GM12874 (cell line): ENCODE measurements around the gene RREB1.

ENCODE experiments used
- CTCF ChIP-seq: IDR thresholded peaks from 2 replicates; pipeline ENCODE4 v1.5.1; 2011; ENCODE audit warnings: low read depth, mild to moderate bottlenecking, control low read depth, low read length, moderate library complexity; ENCODE audit not compliant: insufficient read depth

The RREB1 gene

GRCh38 chr6:7196019-7196402 lies 88.2 kb downstream of the RREB1 start:
- TF ChIP-seq CTCF: no peak

- TF ChIP-seq CTCF: no peak
These were observed 89.0 kb downstream of the RREB1 start for GRCh38 chr6:7196685-7197283.

- no peak for TF ChIP-seq CTCF
These were observed 90.0 kb downstream of the RREB1 start for GRCh38 chr6:7197747-7198146.

GRCh38 chr6:7198833-7199800 lies 91.4 kb downstream of the RREB1 start:
- TF ChIP-seq CTCF: no peak

GRCh38 chr6:7200598-7201443 lies 93.1 kb downstream of the RREB1 start:
- TF ChIP-seq CTCF: no peak

- no peak for TF ChIP-seq CTCF
These were observed 93.6 kb downstream of the RREB1 start for GRCh38 chr6:7201444-7201731.
